ENCODE data around the gene SLC41A2. TPM values are rescaled to one million over a fixed set of nuclear protein-coding genes. Genes with fewer than 3 reads are reported as not detected.

The SLC41A2 gene
- total RNA-seq, 1 experiment from 2014 or later: 2.8 TPM

- in situ Hi-C loops (cut with HindIII; ENCODE audit: low sequenced_read_pairs): no loop called here
These were observed 22.2 kb downstream of the SLC41A2 start for GRCh38 chr12:104935886-104936285.

GRCh38 chr12:104933778-104934177 lies 24.3 kb downstream of the SLC41A2 start:
- DNase-seq (ENCODE audit: low spot score): no peak
- in situ Hi-C loops (cut with HindIII; ENCODE audit: low sequenced_read_pairs): no loop called here

More at GRCh38 chr12:104935886-104936285, 22.2 kb downstream of the SLC41A2 start:
- DNase-seq (ENCODE audit: low spot score): no peak

GRCh38 chr12:104933128-104933527 lies 25.0 kb downstream of the SLC41A2 start:
- in situ Hi-C loops (cut with HindIII; ENCODE audit: low sequenced_read_pairs): no loop called here
- DNase-seq (ENCODE audit: low spot score): no peak

- in situ Hi-C loops (cut with HindIII; ENCODE audit: low sequenced_read_pairs): no loop called here
These were observed 27.4 kb downstream of the SLC41A2 start for GRCh38 chr12:104930388-104931326.

GRCh38 chr12:104929977-104930376 lies 28.1 kb downstream of the SLC41A2 start:
- no peak for DNase-seq (ENCODE audit: low spot score)
- in situ Hi-C loops (cut with HindIII; ENCODE audit: low sequenced_read_pairs): no loop called here

More at GRCh38 chr12:104930388-104931326, 27.4 kb downstream of the SLC41A2 start:
- no peak for DNase-seq (ENCODE audit: low spot score)

GRCh38 chr12:104929368-104929767 lies 28.7 kb downstream of the SLC41A2 start:
- in situ Hi-C loops (cut with HindIII; ENCODE audit: low sequenced_read_pairs): no loop called here
- no peak for DNase-seq (ENCODE audit: low spot score)

- DNase-seq (ENCODE audit: low spot score): peak; percentile 17
- in situ Hi-C loops (cut with HindIII; ENCODE audit: low sequenced_read_pairs): no loop called here
These were observed 29.9 kb downstream of the SLC41A2 start for GRCh38 chr12:104928036-104928745.

- DNase-seq (ENCODE audit: low spot score): no peak
- in situ Hi-C loops (cut with HindIII; ENCODE audit: low sequenced_read_pairs): no loop called here
These were observed 32.6 kb downstream of the SLC41A2 start for GRCh38 chr12:104925501-104925900.

- in situ Hi-C loops (cut with HindIII; ENCODE audit: low sequenced_read_pairs): no loop called here
- no peak for DNase-seq (ENCODE audit: low spot score)
These were observed 36.8 kb downstream of the SLC41A2 start for GRCh38 chr12:104921340-104921739.

GRCh38 chr12:104911942-104912341 lies 46.1 kb downstream of the SLC41A2 start:
- DNase-seq (ENCODE audit: low spot score): no peak
- in situ Hi-C loops (cut with HindIII; ENCODE audit: low sequenced_read_pairs): no loop called here

GRCh38 chr12:104910196-104910840 lies 47.8 kb downstream of the SLC41A2 start:
- DNase-seq (ENCODE audit: low spot score): no peak

GRCh38 chr12:104909761-104910160 lies 48.3 kb downstream of the SLC41A2 start:
- in situ Hi-C loops (cut with HindIII; ENCODE audit: low sequenced_read_pairs): no loop called here
- DNase-seq (ENCODE audit: low spot score): no peak

More at GRCh38 chr12:104910196-104910840, 47.8 kb downstream of the SLC41A2 start:
- in situ Hi-C loops (cut with HindIII; ENCODE audit: low sequenced_read_pairs): no loop called here

Other genes with a start within 250 kb of the SLC41A2 start
- gene NOPCHAP1, start 28.0 kb upstream of the SLC41A2 start, total RNA-seq (2014; rRNA removed; shearing (Covaris generic)): 10.9 and 23.3 TPM in 2 replicates
- 0.55 and 2.2 TPM in 2 replicates for gene ALDH1L2, start 126.2 kb upstream of the SLC41A2 start, total RNA-seq (2014; rRNA removed; shearing (Covaris generic))
- gene WASHC4, start 149.4 kb upstream of the SLC41A2 start, total RNA-seq (2014; rRNA removed; shearing (Covaris generic)): 21.9 and 77.3 TPM in 2 replicates

Data from G401 (cell line).